ENCODE measurements around the gene MAGEA9B.
"Not testable (repeated sequence)": the region's sequence is repeated elsewhere in the genome, so short reads cannot be mapped to it uniquely, and the experiment has no call there.

The MAGEA9B gene, protein sequence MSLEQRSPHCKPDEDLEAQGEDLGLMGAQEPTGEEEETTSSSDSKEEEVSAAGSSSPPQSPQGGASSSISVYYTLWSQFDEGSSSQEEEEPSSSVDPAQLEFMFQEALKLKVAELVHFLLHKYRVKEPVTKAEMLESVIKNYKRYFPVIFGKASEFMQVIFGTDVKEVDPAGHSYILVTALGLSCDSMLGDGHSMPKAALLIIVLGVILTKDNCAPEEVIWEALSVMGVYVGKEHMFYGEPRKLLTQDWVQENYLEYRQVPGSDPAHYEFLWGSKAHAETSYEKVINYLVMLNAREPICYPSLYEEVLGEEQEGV

DNA sequence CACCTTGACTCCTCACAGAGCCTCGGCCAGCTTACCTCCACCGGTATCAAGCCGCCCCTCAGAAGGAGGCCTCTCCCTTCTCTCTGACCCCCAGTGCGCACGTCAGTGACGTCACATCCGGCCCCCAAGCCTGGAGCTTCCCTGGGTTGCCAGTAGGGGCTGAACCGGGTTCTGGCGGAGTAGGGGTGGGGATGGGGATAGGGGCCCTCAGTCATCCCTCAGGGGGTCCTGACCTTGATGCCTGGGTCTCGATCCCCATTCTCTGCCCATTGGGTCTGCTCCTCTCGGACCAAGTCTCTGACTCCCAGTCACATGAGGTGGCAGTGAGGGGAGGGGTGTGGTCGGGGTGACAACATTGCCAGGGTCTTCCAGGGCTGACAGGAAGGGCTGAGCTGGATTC, at the start of gene MAGEA9B:
Gene MAGEA9B (minus strand): TSS at position 101 of the 400 bp plus-strand sequence. CDS start 4,280 bp downstream, outside the sequence.
- DNase-seq (ENCODE audit: low spot score), result not testable (repeated sequence)

DNA sequence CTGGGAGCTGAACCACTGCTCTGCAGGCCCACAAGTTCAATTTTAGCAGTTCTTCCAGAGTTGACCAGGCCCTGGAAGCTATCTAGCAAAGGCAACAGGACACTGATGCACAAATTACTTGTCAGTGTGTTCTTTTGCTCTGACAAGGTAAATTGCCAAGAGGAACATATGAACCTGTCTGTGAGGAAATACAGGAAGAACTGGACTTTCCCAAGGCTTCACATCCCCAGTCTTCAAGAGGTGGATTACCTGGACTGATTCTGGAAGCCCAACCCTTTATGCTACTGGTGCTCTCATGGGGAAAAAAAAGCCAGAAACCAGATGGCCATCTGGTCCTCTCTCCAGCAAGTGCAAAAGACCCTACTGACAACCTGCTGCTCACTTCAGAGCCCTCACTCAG, 46.3 kb upstream of the MAGEA9B start:
- DNase-seq (ENCODE audit: low spot score), result no peak

DNA sequence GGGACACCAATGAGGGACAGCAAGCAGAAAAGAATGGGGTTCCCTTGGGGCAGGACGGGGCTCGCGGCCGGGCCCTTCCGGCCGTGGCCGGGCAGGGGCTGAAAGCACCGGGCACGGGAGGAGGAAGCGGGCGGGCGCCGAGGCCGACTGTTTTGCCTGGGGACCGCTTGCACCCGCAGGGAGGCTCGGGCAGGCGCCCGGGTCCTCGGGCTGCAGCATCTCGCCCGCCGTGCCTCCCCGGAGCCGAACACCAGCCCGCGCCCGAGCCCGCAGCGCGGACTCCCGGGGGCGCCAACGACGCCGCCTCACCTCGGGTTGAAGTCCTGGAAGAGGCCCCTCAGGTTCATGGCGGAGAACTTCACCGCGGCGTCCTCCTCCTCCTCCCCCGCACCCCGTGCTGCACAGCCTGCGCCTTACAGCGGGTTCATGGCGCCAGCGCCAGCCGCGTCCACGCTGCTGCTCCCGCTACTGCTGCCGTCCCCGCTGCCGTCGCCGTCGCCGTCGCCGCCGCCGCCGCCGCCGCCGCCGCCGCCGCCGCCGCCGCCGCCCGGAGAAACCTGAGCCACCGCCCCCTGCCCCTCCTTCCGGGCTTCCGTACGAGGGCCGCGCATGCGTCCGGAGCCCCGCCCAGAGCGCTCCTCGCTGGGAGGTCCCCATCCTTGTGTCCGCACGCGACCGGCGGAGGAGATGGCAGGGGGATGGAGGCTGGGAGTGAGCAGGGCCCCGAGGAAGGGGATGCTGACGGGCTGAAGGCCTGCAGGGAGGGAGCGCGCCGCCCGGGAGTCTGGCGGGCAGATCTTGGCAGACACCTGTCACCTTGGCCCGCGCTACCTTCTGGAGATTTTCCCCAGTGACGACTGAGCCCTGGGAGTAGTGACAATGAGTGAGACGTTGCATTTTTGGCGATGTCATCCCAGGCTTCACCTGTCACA, 44.2 kb upstream of the MAGEA9B start, which contains the start of gene TMEM185A:
Gene TMEM185A (minus strand): TSS at position 559 of the 932 bp plus-strand sequence. CDS start 212 bp downstream, at position 347.
- peak; percentile 56 for DNase-seq (ENCODE audit: low spot score)

DNA sequence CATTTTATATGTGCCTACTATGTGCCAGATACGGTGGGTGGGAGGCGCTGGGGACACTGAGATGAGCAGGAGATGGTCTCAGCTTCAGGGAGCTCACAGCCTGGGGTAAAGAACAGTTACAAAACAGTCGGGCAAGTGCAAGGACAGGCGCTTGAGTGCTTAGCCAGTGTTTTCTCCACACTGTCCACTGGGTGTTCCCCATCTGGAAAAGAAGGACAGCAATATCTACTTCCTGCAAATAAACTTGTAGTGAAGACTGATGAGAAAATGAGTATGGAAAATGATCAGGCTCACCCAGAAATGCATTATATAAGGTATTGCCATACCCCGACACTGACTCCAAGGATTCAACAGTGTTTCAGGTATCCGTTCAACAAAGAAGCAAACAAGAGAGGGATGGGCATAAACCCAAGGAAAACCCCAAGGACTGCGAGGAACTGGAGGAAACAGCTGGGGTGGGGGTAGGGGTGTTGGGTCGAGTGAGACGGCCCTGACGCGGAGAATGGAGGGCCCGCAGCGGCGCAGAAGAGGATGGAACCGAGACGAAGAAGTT, 43.5 kb upstream of the MAGEA9B start:
- DNase-seq (ENCODE audit: low spot score), result peak; percentile 72

DNA sequence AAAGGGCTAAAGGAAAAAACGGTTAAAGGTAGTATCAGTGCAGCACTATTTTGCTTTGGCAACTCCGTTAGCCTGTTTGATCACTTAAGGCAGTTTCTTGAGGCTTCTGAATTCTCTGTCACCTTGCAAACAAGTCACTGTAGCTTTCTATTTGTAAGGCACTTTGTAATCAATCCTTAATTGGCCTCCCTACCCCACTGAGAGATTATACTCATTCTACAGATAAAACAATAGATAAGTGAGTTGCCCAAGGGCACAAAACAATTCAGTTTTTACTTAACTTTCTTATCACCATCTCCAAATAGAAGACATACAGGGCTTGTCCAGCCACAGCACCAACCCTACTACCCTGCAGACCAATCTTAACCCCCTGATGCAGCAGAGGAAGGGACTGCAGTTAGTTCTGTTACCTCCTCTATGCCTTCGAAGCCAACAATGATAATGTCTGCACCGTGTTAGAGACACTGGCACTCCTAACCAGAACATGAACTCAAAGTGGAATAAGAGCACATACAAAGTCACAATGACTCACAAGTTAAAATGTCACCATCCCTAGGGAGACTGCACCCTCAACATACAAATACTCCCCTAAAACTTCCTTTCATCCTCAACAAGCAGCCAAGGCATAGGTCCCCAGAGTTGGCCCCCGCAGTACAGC, 42.6 kb upstream of the MAGEA9B start:
- peak; percentile 26 for DNase-seq (ENCODE audit: low spot score)

DNA sequence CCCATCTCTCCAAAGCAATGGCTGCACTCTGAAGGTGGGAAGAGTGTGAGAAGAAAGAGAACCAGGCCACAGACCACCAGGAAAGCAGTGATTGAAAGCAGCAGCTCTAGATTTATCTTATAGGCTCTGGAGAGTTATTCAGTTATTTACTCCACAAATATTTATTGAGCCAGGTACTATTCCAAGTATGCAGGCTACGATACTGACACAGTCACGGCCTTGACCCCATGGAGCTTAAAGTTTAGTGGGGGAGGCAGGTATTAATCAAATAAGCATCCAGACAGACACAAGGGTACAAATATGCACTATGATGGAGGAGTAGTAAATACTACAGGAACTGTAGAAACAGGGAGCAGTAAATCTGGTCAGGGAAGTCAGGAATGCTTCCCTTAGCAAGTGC, 41.5 kb upstream of the MAGEA9B start:
- DNase-seq (ENCODE audit: low spot score), result no peak

DNA sequence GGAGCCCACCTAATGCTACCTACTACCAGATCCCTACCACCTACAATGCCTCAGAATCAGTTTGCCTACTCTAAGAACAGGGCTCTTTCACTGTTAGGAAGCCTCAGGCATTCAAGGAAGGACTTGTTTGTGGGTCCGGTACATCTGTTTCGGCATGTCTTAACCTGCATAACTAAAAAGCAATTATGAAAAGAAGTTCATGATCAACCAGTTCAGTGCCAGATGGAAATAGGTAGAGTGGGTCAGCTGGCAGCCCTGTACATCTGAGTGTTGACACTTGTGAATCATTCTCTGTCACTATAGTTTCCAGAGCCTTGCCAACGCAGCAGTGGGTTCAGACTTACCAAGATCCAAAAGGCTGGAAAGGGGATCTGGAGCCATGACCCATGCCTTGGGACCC, 41.0 kb upstream of the MAGEA9B start:
- no peak for DNase-seq (ENCODE audit: low spot score)

DNA sequence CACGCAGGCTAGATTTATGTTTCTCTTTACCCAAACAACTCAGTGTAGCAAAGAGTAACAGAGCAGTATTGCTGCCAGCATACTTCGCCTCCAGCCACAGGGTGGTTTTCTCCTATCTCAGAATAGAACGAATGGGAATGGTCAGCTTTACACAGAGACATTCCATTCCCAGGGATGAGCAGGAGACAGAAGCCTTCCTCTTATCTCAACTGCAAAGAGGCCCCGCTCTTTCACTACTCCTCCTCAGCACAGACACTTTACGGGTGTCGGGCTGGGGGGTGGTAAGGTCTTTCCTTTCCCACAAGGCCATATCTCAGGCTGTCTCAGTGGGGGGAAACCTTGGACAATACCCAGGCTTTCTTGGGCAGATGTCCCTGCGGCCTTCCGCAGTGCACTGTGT, 39.6 kb upstream of the MAGEA9B start:
- DNase-seq (ENCODE audit: low spot score), result not testable (repeated sequence)

DNA sequence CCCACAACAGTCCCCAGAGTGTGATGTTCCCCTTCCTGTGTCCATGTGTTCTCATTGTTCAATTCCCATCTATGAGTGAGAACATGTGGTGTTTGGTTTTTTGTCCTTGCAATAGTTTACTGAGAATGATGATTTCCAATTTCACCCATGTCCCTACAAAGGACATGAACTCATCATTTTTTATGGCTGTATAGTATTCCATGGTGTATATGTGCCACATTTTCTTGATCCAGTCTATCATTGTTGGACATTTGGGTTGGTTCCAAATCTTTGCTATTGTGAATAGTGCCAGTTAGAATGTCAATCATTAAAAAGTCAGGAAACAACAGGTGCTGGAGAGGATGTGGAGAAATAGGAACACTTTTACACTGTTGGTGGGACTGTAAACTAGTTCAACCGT, 32.4 kb upstream of the MAGEA9B start:
- not testable (repeated sequence) for DNase-seq (ENCODE audit: low spot score)

DNA sequence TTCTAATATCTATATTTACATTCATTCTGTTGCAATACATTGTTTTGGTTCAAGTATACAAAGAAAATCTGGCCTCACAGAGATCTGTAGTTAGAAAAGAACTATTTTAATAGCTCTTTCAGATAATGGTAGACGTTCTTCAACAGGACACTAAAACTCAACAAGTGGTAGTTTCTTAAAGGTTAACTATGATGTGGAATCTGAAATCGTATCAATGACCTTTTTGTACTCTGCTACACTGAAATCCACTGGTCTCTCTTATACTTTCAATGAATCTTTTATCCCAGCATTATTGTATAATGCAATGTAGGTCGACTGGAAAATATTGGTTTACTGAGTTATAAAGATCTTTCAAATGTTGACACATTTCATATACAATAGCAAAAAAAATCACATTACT, 31.6 kb upstream of the MAGEA9B start:
- no peak for DNase-seq (ENCODE audit: low spot score)

DNA sequence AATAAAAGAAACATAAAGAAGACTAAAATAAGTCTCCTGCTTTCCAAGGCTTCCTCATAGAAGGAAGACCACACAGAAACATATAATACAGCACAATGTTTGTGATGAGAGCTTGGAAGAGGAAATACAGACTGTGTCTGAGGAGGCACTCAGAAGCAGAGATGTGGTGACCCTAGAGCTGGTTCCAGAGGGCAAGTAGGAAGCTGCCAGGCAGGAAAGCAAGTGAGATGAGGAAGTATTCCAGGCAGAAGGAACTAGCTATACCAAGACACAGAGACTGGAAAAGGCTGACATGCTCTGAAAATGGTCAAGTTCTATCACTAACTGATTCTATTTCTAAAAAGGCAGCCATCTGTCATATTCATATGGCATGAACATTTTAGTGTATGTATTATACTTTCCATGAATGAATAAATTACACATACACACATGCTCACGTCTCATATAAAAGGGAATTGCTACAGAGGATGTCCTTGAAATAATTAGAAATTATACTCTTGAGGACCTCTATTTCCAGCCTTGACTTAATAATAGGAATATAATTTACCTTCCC, 24.4 kb upstream of the MAGEA9B start:
- no peak for DNase-seq (ENCODE audit: low spot score)

DNA sequence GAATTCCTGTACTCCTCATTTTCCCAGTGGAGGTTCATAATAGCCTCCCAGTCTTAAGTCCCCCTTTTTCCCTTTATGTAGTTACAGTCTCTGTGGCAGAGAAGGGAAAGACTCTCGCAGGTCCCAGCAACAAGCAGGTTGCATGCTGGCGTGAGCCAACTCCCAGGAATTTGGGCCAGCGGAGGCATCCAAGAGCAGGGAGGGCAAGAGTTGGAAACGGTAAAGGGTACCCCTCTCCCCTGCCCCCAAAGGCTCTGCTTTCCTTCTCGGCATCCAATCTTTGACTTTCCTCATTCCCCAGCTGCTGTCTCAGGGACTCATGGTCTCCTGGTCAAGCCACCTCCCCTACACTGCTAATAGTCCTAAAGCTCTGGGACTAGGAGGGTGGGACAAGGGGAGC, 23.3 kb upstream of the MAGEA9B start:
- DNase-seq (ENCODE audit: low spot score), result no peak

DNA sequence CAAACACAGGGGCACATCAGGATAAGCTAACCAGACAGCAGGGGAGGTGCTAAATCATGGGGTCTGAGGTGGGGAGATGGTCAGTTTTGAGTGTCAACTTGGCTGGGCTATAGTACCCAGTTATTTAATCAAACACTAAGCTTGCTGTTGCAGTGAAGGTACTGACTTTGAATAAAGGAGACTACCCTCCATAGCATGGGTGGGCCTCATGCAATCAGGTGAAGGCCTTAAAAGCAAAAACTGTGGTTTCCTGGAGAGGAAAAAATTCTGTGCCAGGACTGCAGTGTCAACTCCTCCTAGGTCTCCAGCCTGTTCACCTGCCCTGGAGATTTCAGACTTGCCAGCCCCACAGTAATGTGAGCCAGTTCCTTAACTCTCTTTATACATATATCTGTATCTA, 20.4 kb upstream of the MAGEA9B start:
- DNase-seq (ENCODE audit: low spot score), result no peak

DNA sequence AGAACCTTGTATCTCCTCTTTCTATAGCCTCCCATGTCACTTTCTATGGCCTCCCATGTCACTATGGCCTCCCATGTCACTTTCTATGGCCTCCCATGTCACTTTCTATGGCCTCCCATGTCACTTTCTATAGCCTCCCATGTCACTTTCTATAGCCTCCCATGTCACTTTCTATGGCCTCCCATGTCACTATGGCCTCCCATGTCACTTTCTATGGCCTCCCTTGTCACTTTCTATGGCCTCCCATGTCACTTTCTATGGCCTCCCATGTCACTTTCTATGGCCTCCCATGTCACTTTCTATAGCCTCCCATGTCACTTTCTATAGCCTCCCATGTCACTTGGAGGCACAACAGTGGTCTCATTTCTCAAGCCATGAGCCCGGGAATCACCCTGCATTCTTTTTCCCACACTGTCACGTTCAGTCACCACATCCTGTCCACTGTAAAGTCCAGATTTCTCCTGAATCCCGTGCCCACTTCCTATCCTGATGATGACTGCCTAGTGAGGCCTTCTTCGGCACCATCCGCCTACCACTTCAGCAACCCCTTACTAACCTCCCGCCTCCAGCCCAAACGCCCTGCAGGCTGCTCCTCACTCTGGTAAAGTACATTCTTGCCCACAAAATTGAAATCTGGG, 18.1 kb upstream of the MAGEA9B start:
- DNase-seq (ENCODE audit: low spot score), result not testable (repeated sequence)

DNA sequence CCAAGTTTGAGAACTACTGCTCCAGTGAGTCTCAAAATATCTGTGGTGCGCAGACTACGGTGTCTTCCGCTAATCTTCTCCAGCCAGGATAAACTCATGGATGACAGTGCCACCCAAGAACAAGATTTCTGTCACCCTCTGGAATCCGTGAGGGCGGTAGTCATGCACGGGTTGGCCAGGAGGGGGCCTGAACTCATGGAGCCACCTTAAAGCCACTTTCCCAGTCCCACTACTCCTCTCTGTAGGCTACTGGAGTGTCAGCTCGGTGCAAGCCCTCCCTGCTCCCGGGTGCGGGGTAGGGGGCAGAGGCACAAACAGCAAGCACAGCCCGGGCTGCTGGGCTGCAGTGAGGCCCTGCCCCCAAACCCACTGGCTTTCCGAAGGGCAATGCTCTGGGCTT, 11.3 kb upstream of the MAGEA9B start:
- not testable (repeated sequence) for DNase-seq (ENCODE audit: low spot score)

DNA sequence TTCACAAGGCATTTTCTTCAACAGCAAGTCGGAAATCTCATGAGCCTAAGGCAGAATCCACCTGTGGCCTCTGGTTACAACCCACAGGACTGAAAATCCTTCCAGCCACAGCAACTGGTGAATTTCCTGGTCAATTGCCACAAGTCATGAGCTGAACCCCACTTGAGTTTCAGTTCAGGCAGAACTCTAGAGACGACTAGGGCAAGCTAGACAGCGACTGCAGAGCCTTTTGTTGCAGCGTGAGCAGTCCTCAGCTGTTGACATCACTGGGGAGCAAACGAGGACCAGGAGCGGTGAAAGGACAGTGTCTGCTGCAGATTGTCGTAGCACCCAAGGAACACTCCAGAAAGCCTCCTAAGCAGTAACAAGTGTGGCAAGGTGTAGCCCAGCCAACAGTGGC, 8.7 kb upstream of the MAGEA9B start:
- not testable (repeated sequence) for DNase-seq (ENCODE audit: low spot score)

DNA sequence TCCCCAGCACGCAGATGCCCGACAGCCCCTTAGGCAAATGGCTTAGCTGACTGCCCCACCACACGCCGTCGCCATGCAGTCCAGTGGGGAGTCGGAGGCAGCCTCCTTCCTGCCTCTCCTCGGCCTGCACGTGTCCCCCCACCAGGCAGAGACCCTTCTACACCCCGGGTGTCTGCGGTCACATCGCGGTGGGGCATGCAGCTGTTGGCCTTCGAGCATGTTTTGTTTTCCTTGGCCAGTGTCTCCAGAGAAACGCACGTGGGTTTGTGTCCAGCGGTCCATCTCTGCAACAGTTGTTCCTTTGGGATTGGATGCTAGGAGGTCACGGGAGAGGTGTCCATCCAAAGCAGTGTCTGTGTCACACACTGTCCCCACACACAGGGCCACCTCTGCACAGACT, 8.0 kb upstream of the MAGEA9B start, which contains the start of gene HSFX2:
Gene HSFX2 (minus strand): TSS at position 101 of the 400 bp plus-strand sequence. CDS start 614 bp downstream, outside the sequence.
- not testable (repeated sequence) for DNase-seq (ENCODE audit: low spot score)

DNA sequence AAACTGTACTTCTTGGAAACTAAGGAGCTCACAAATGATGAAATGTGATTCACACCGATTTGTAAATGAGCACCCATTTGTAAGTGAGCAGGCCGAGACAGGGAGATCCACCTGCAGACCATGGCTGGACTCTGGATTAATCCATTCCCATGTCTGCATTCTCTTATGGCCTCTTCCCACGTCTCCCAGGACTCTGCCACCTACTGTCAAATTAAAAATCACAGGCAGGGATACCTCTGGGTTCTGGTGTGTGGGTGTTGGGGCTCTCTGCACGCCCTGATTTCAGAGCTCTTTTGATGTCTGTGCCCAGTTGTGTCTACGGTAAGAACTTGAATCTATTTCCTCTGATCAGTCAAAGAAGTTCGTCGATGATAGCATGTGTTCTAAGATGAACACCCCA, 3.7 kb upstream of the MAGEA9B start:
- not testable (repeated sequence) for DNase-seq (ENCODE audit: low spot score)

DNA sequence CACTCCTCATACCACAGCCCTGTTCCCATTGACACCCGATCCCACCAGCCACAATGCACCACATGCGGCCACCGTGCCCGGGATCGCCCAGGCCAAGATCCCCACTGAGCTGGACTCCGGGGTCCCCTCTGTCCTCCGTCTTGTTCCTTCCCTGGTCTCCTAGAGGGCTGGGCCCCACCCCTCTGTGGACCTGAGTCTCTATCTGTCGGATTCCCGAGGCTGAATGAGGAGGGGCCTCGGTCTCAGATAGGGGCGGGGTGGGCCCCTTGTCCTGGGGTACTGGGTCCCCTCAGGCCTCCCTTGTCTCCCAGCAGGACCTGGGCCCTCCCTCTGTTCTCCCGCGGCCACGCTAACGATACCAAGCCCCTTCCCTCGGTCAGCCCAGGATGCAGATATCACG, 1.6 kb downstream of the MAGEA9B start:
- not testable (repeated sequence) for DNase-seq (ENCODE audit: low spot score)

DNA sequence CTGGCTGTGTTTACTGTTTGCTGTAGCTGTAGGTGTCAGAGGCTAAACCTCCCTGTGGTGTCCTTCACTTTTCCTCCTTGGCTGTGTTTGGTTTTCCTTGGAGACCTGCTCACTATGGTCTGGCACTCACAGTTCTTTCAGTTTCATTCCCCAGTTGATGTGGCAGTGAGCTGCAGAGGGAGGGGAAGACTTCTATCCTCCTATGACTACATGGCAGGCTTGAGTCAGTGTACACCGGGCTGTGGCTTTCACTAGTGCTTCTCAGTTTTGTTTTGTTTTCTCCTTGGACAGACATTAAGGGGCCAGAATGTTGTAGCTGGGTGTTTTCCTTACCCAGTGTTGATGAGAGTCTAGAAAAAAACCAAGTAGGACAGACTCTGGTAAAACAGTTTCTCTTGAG, 13.8 kb downstream of the MAGEA9B start:
- DNase-seq (ENCODE audit: low spot score), result not testable (repeated sequence)

DNA sequence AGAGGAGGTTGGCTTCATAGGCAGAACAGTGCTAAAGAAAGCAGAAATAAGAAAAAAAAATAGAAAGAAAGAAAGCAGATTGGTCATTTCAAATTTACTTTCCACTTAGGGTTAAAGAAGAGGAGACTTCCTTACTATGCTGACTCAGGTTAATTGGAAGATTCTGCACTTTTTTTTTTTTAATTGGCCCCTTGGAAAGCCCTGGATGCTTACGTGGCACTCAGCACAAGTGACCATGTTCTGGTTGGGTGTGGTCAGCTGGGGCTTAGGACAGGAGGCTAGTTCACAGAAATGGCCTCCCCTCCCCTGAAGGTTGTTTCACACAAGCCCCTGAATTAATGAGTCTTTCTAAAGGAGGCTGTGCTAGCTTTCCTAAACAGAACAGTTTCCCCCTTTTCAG, 14.5 kb downstream of the MAGEA9B start:
- no peak for DNase-seq (ENCODE audit: low spot score)
